ENCODE measurements around the gene ZNF106. TPM values are rescaled to one million over a fixed set of nuclear protein-coding genes. Genes with fewer than 3 reads are reported as not detected.

ZNF106 gene
- total RNA-seq, 2 experiments from 2014 or later = 51.2 to 52.9 TPM

- POLR2A ChIA-PET = interaction anchor here (1.2 to 1.4 kb wide), 3 partner anchors 11 to 218 kb away, joined by 3 to 8 read pairs (median 3); partner anchors contain the start of genes GANC and TMEM87A
- CTCF ChIA-PET = no interaction called here
Measured at GRCh38 chr15:42491539-42492225, 741 bp upstream of the ZNF106 start.

- CTCF ChIA-PET = no interaction called here
- POLR2A ChIA-PET = interaction anchor here (0.7 to 1.4 kb wide), 5 partner anchors 10 to 217 kb away, joined by 3 to 8 read pairs (median 3); partner anchors contain the start of genes GANC and TMEM87A
Measured at GRCh38 chr15:42490291-42490670, 660 bp downstream of the ZNF106 start.

GRCh38 chr15:42483677-42484076 is 7.3 kb downstream of the ZNF106 start:
- ChIA-PET POLR2A (no interaction called here), CTCF (interaction anchor here (1.2 kb wide), 2 partner anchors 166 to 889 kb away, joined by 3 to 4 read pairs; no protein-coding TSS in a partner anchor)

- ChIA-PET CTCF (interaction anchor here (1.2 kb wide), 1 partner anchor 167 kb away, joined by 4 read pairs; no protein-coding TSS in a partner anchor), POLR2A (no interaction called here)
Measured at GRCh38 chr15:42482701-42483100, 8.2 kb downstream of the ZNF106 start.

GRCh38 chr15:42474827-42475226 is 16.1 kb downstream of the ZNF106 start:
- ChIA-PET POLR2A (no interaction called here), CTCF (no interaction called here)

- CTCF ChIA-PET = interaction anchor here (0.8 kb wide), 1 partner anchor 263 kb away, joined by 4 read pairs; the partner anchor contains the start of gene VPS39
- POLR2A ChIA-PET = no interaction called here
Measured at GRCh38 chr15:42471002-42471401, 19.9 kb downstream of the ZNF106 start.

GRCh38 chr15:42465520-42466259 is 25.3 kb downstream of the ZNF106 start:
- ChIA-PET CTCF (no interaction called here), POLR2A (no interaction called here)

- POLR2A ChIA-PET = interaction anchor here (0.6 kb wide), 1 partner anchor 20 kb away, joined by 5 read pairs; no protein-coding TSS in a partner anchor
- CTCF ChIA-PET = interaction anchor here (0.5 kb wide), 1 partner anchor 41 kb away, joined by 3 read pairs; no protein-coding TSS in a partner anchor
Measured at GRCh38 chr15:42461261-42461660, 29.7 kb downstream of the ZNF106 start.

GRCh38 chr15:42457445-42458442 is 33.2 kb downstream of the ZNF106 start:
- ChIA-PET CTCF (interaction anchor here (0.7 kb wide), 1 partner anchor 41 kb away, joined by 3 read pairs; no protein-coding TSS in a partner anchor), POLR2A (no interaction called here)

GRCh38 chr15:42456971-42457370 is 34.0 kb downstream of the ZNF106 start:
- POLR2A ChIA-PET = no interaction called here
- CTCF ChIA-PET = no interaction called here

- CTCF ChIA-PET = no interaction called here
- POLR2A ChIA-PET = no interaction called here
Measured at GRCh38 chr15:42456531-42456930, 34.4 kb downstream of the ZNF106 start.

- ChIA-PET POLR2A (no interaction called here), CTCF (no interaction called here)
Measured at GRCh38 chr15:42453826-42454225, 37.1 kb downstream of the ZNF106 start.

- CTCF ChIA-PET = no interaction called here
- POLR2A ChIA-PET = no interaction called here
Measured at GRCh38 chr15:42450425-42450790, 40.5 kb downstream of the ZNF106 start.

GRCh38 chr15:42449770-42450424 is 41.0 kb downstream of the ZNF106 start:
- POLR2A ChIA-PET = no interaction called here
- CTCF ChIA-PET = no interaction called here

- POLR2A ChIA-PET = no interaction called here
- CTCF ChIA-PET = interaction anchor here (0.5 kb wide), 1 partner anchor 892 kb away, joined by 4 read pairs; no protein-coding TSS in a partner anchor
Measured at GRCh38 chr15:42448281-42448680, 42.7 kb downstream of the ZNF106 start.

GRCh38 chr15:42447599-42447998 is 43.3 kb downstream of the ZNF106 start:
- ChIA-PET CTCF (no interaction called here), POLR2A (no interaction called here)

- POLR2A ChIA-PET = no interaction called here
- CTCF ChIA-PET = no interaction called here
Measured at GRCh38 chr15:42445551-42445950, 45.4 kb downstream of the ZNF106 start.

GRCh38 chr15:42444415-42445063 is 46.4 kb downstream of the ZNF106 start:
- CTCF ChIA-PET = no interaction called here
- POLR2A ChIA-PET = no interaction called here
